Measurements from ENCODE around the gene OSR1. TPM values are rescaled to one million over a fixed set of nuclear protein-coding genes. Genes with fewer than 3 reads are reported as not detected.
A peak's percentile ranks its signal among the peaks of the same experiment; 100 is the strongest.
"Not testable (repeated sequence)": the region's sequence is repeated elsewhere in the genome, so short reads cannot be mapped to it uniquely, and the experiment has no call there.

OSR1 gene
- total RNA-seq = 13.4 and 17.7 TPM in 2 replicates
- polyA plus RNA-seq = 11.3 and 14.7 TPM in 2 replicates
- polyA plus RNA-seq (2012) = 17.2 and 25.8 TPM in 2 replicates
- 15.5 and 17.2 TPM in 2 replicates for polyA minus RNA-seq (ENCODE audit: low replicate concordance)

DNA sequence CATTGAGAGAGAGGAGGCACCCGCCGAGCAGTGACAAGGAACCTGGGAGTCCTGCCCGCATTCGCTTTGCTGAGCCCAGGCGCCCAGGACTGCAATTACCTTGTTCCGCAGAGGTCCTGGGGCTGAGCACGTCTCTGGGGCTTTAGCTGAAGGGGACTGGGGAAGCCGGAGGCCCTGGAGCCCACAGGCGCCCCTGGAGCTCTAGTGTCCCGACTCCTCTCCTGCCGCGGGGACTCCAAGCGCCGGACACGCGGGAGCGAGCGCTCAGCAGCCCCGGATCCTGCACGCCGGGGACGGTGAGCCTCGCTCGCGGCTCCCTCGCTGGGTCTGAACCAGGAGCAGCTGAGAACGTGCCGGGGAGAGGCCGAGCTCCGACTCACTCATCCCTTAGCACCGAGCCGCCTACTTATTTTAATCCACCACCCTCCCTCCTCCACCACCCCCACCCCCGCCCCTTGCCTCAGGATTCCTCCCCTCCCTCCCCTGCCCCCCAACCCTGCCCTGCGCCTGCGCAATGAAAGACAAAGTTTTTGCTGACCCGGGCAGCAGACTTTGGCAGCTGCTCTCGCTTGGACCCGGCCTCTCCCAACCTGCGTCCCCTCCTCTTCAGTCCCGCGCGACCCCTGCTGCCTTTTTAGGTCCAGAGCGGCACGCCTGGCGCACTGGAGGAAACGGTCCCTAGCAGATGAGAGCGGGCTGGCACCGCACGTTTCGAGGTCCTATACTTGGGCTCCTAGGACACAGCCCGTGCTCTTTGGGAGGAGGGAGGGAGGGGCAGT is at the start of gene OSR1:
Gene OSR1 (minus strand): TSS at position 382 of the 779 bp plus-strand sequence. CDS start 4,818 bp downstream, outside the sequence.
- Histone ChIP-seq H3K79me2 (ENCODE audit: control insufficient read depth, insufficient read depth, low read length) (peaks cover 48% of the 10 kb centered on the region), H3K36me3 (ENCODE audit: control insufficient read depth, insufficient read depth, low read length) (peaks cover 3% of the 10 kb centered on the region), H4K20me1 (ENCODE audit: control insufficient read depth, extremely low read depth, insufficient read depth, low read length) (no peaks in the 10 kb centered on the region), H3K27ac (ENCODE audit: insufficient read depth, low read length) (peak within 1 kb of the TSS; percentile 72), H3K4me2 (ENCODE audit: extremely low read depth, insufficient read depth, low read length) (peak within 1 kb of the TSS; percentile 97), H2AFZ (ENCODE audit: low read length) (peak within 1 kb of the TSS; percentile 87), H3K27me3 (ENCODE audit: control insufficient read depth, insufficient read depth, low read length) (no peaks in the 10 kb centered on the region), H3K4me1 (ENCODE audit: control insufficient read depth, extremely low read depth, insufficient read depth, low read length) (peaks cover 8% of the 10 kb centered on the region), H3K9ac (ENCODE audit: insufficient read depth, low read length) (peak within 1 kb of the TSS; percentile 73), H3K4me3 (replicated peaks in 1 of 4; ENCODE audit: control extremely low read depth in 1 of 4, insufficient read depth in 1 of 4, low read depth in 3 of 4, low read length in 4 of 4) (peak within 1 kb of the TSS; percentile 76 to 92 (median 91)), H3K9me3 (ENCODE audit: control insufficient read depth, insufficient read depth, low read depth, low read length) (no peaks in the 10 kb centered on the region)
- TF ChIP-seq EZH2 (IDR thresholded peaks at IDR 0.05; ENCODE audit: low read length, missing control alignments) = no peak
- no peak for TF ChIP-seq CTCF (conservative IDR thresholded peaks at IDR 0.05 in 1 of 2, IDR thresholded peaks at IDR 0.05 in 1 of 2; ENCODE audit: low read depth in 1 of 2, low read length in 2 of 2)
- peak; percentile 53 to 91 for DNase-seq (ENCODE audit: low read depth in 2 of 2)

DNA sequence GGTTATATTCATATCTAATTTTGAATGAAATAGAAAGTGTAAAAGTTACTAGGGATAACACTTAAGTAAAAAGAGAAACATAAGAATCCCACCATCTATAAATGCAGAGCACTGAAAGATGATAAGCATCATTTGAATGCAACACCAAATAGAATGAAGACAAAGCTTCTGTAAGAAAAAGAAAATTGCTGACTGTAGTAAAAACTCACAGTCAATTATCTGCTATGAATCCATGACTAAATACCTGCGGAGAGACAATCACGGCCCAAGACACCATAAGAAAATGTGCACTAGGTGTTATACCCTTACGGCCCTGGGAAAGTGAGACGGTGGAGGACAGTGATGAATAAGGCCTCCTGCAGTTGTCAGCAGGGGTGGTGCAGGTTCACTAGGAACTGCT is 45.4 kb upstream of the OSR1 start:
- no peak for DNase-seq (ENCODE audit: low read depth in 2 of 2)
- no peak overlapping the region for H3K9ac ChIP-seq (ENCODE audit: insufficient read depth, low read length)
- no peak overlapping the region for H3K4me2 ChIP-seq (ENCODE audit: extremely low read depth, insufficient read depth, low read length)
- no peaks in the 10 kb centered on the region for H3K9me3 ChIP-seq (ENCODE audit: control insufficient read depth, insufficient read depth, low read depth, low read length)
- no peaks in the 10 kb centered on the region for H3K4me1 ChIP-seq (ENCODE audit: control insufficient read depth, extremely low read depth, insufficient read depth, low read length)
- no peaks in the 10 kb centered on the region for H3K27me3 ChIP-seq (ENCODE audit: control insufficient read depth, insufficient read depth, low read length)
- H2AFZ ChIP-seq (ENCODE audit: low read length) = no peak overlapping the region
- TF ChIP-seq CTCF (conservative IDR thresholded peaks at IDR 0.05 in 1 of 2, IDR thresholded peaks at IDR 0.05 in 1 of 2; ENCODE audit: low read depth in 1 of 2, low read length in 2 of 2) = no peak
- TF ChIP-seq EZH2 (IDR thresholded peaks at IDR 0.05; ENCODE audit: low read length, missing control alignments) = no peak
- H3K36me3 ChIP-seq (ENCODE audit: control insufficient read depth, insufficient read depth, low read length) = no peaks in the 10 kb centered on the region
- H3K4me3 ChIP-seq (replicated peaks in 1 of 4; ENCODE audit: control extremely low read depth in 1 of 4, insufficient read depth in 1 of 4, low read depth in 3 of 4, low read length in 4 of 4) = no peak overlapping the region
- no peaks in the 10 kb centered on the region for H3K79me2 ChIP-seq (ENCODE audit: control insufficient read depth, insufficient read depth, low read length)
- no peak overlapping the region for H3K27ac ChIP-seq (ENCODE audit: insufficient read depth, low read length)
- H4K20me1 ChIP-seq (ENCODE audit: control insufficient read depth, extremely low read depth, insufficient read depth, low read length) = no peaks in the 10 kb centered on the region

GRCh38 chr2:19392191-19392590 is 33.8 kb upstream of the OSR1 start:
- Histone ChIP-seq H4K20me1 (ENCODE audit: control insufficient read depth, extremely low read depth, insufficient read depth, low read length) (no peaks in the 10 kb centered on the region), H2AFZ (ENCODE audit: low read length) (no peak overlapping the region), H3K4me3 (replicated peaks in 1 of 4; ENCODE audit: control extremely low read depth in 1 of 4, insufficient read depth in 1 of 4, low read depth in 3 of 4, low read length in 4 of 4) (no peak overlapping the region), H3K9ac (ENCODE audit: insufficient read depth, low read length) (no peak overlapping the region), H3K4me1 (ENCODE audit: control insufficient read depth, extremely low read depth, insufficient read depth, low read length) (no peaks in the 10 kb centered on the region), H3K4me2 (ENCODE audit: extremely low read depth, insufficient read depth, low read length) (no peak overlapping the region), H3K36me3 (ENCODE audit: control insufficient read depth, insufficient read depth, low read length) (no peaks in the 10 kb centered on the region), H3K79me2 (ENCODE audit: control insufficient read depth, insufficient read depth, low read length) (no peaks in the 10 kb centered on the region), H3K27me3 (ENCODE audit: control insufficient read depth, insufficient read depth, low read length) (no peaks in the 10 kb centered on the region), H3K9me3 (ENCODE audit: control insufficient read depth, insufficient read depth, low read depth, low read length) (no peaks in the 10 kb centered on the region), H3K27ac (ENCODE audit: insufficient read depth, low read length) (no peak overlapping the region)
- DNase-seq (ENCODE audit: low read depth in 2 of 2) = no peak
- TF ChIP-seq EZH2 (IDR thresholded peaks at IDR 0.05; ENCODE audit: low read length, missing control alignments) (no peak), CTCF (conservative IDR thresholded peaks at IDR 0.05 in 1 of 2, IDR thresholded peaks at IDR 0.05 in 1 of 2; ENCODE audit: low read depth in 1 of 2, low read length in 2 of 2) (no peak)

GRCh38 chr2:19389469-19389868 is 31.0 kb upstream of the OSR1 start:
- H4K20me1 ChIP-seq (ENCODE audit: control insufficient read depth, extremely low read depth, insufficient read depth, low read length); H3K79me2 ChIP-seq (ENCODE audit: control insufficient read depth, insufficient read depth, low read length); DNase-seq (ENCODE audit: low read depth in 2 of 2); H3K27ac ChIP-seq (ENCODE audit: insufficient read depth, low read length); H3K9me3 ChIP-seq (ENCODE audit: control insufficient read depth, insufficient read depth, low read depth, low read length); H3K36me3 ChIP-seq (ENCODE audit: control insufficient read depth, insufficient read depth, low read length); H3K4me1 ChIP-seq (ENCODE audit: control insufficient read depth, extremely low read depth, insufficient read depth, low read length); H3K9ac ChIP-seq (ENCODE audit: insufficient read depth, low read length); H3K4me2 ChIP-seq (ENCODE audit: extremely low read depth, insufficient read depth, low read length); H3K4me3 ChIP-seq (replicated peaks in 1 of 4; ENCODE audit: control extremely low read depth in 1 of 4, insufficient read depth in 1 of 4, low read depth in 3 of 4, low read length in 4 of 4); H2AFZ ChIP-seq (ENCODE audit: low read length); H3K27me3 ChIP-seq (ENCODE audit: control insufficient read depth, insufficient read depth, low read length): not testable (repeated sequence)
